Trophoblast cell (in vitro differentiated cells and primary cell): Measurements from ENCODE around the gene CDH7.
A peak's percentile ranks its signal among the peaks of the same experiment; 100 is the strongest.

ENCODE experiments used
- DNase-seq, 2 donors: peaks; one replicate each; pipeline ENCODE4 v3.0.0-alpha.2; 2016
- H2AFZ ChIP-seq: 2 replicates; pipeline ENCODE4 v1.6.1; 2013; ENCODE audit warnings: low read length, moderate library complexity, mild to moderate bottlenecking; ENCODE audit not compliant: insufficient read depth, poor library complexity
- H2AK5ac ChIP-seq: 2 replicates; pipeline ENCODE4 v1.6.1; 2013; ENCODE audit warnings: mild to moderate bottlenecking, low read length
- H2BK120ac ChIP-seq: 2 replicates; pipeline ENCODE4 v1.6.1; 2013; ENCODE audit warnings: low read length, mild to moderate bottlenecking, moderate library complexity; ENCODE audit not compliant: insufficient read depth, poor library complexity
- H2BK12ac ChIP-seq: 2 replicates; pipeline ENCODE4 v1.6.1; 2013; ENCODE audit warnings: mild to moderate bottlenecking, low read length, moderate library complexity
- H2BK5ac ChIP-seq: 2 replicates; pipeline ENCODE4 v1.6.1; 2013; ENCODE audit warnings: low read length, low read depth, moderate library complexity, mild to moderate bottlenecking; ENCODE audit not compliant: poor library complexity
- H3K14ac ChIP-seq: 2 replicates; pipeline ENCODE4 v1.6.1; 2013; ENCODE audit warnings: mild to moderate bottlenecking, low read length
- H3K18ac ChIP-seq: 2 replicates; pipeline ENCODE4 v1.6.1; 2013; ENCODE audit warnings: mild to moderate bottlenecking, low read length
- H3K23ac ChIP-seq: 2 replicates; pipeline ENCODE4 v1.6.1; 2013; ENCODE audit warnings: low read length
- H3K27ac ChIP-seq: 2 replicates; pipeline ENCODE4 v1.5.1; 2013; ENCODE audit warnings: low read depth, mild to moderate bottlenecking, inconsistent platforms, low read length, moderate library complexity
- H3K27me3 ChIP-seq: 2 replicates; pipeline ENCODE4 v1.6.1; 2013; ENCODE audit warnings: inconsistent platforms, mild to moderate bottlenecking, low read length, moderate library complexity; ENCODE audit not compliant: insufficient read depth
- H3K36me3 ChIP-seq, 2 experiments: 1 replicate in 1 of 2; 2 replicates in 1 of 2; pipeline ENCODE4 v1.6.1; 2013; ENCODE audit warnings: low read length in 2 of 2, mild to moderate bottlenecking in 2 of 2, moderate library complexity in 1 of 2; ENCODE audit not compliant: insufficient read depth in 2 of 2, control insufficient read depth in 1 of 2
- H3K4ac ChIP-seq: 2 replicates; pipeline ENCODE4 v1.6.1; 2013; ENCODE audit warnings: low read depth, mild to moderate bottlenecking, low read length, moderate library complexity
- H3K4me1 ChIP-seq, 2 experiments: 1 replicate in 1 of 2; 2 replicates in 1 of 2; pipeline ENCODE4 v1.6.1; 2013; ENCODE audit warnings: low read length in 2 of 2, mild to moderate bottlenecking in 2 of 2, moderate library complexity in 1 of 2; ENCODE audit not compliant: insufficient read depth in 2 of 2, control insufficient read depth in 1 of 2
- H3K4me2 ChIP-seq: 2 replicates; pipeline ENCODE4 v1.6.1; 2013; ENCODE audit warnings: inconsistent platforms, mild to moderate bottlenecking, low read length, moderate library complexity
- H3K4me3 ChIP-seq: 2 replicates; pipeline ENCODE4 v1.5.1; 2013; ENCODE audit warnings: mild to moderate bottlenecking, low read depth, low read length, inconsistent platforms
- H3K79me1 ChIP-seq: one replicate; pipeline ENCODE4 v1.6.1; 2013; ENCODE audit warnings: low read length
- H3K79me2 ChIP-seq: 2 replicates; pipeline ENCODE4 v1.6.1; 2013; ENCODE audit warnings: low read length, mild to moderate bottlenecking; ENCODE audit not compliant: control insufficient read depth, insufficient read depth, poor library complexity
- H3K9ac ChIP-seq: 2 replicates; pipeline ENCODE4 v1.6.1; 2013; ENCODE audit warnings: mild to moderate bottlenecking, low read length
- H3K9me3 ChIP-seq: 2 replicates; pipeline ENCODE4 v1.6.1; 2013; ENCODE audit warnings: low read depth, mild to moderate bottlenecking, control low read depth, inconsistent platforms, low read length; ENCODE audit not compliant: insufficient read depth
- H4K12ac ChIP-seq: 2 replicates; pipeline ENCODE4 v1.6.1; 2013; ENCODE audit warnings: low read depth, mild to moderate bottlenecking, low read length, moderate library complexity
- H4K8ac ChIP-seq: 2 replicates; pipeline ENCODE4 v1.6.1; 2013; ENCODE audit warnings: low read depth, mild to moderate bottlenecking, low read length, moderate library complexity
- H4K91ac ChIP-seq: one replicate; pipeline ENCODE4 v1.6.1; 2013; ENCODE audit warnings: low read depth, mild to moderate bottlenecking, low read length, moderate library complexity
- WGBS: extraction: QIAGEN DNeasy Blood & Tissue Kit; methylation state at CpG from one replicate; pipeline ENCODE4 v1.1.7; 2013; ENCODE audit warnings: missing lambda C conversion rate; ENCODE audit not compliant: insufficient read length, insufficient coverage; ENCODE audit errors: extremely low coverage; 5-methylcytosine and 5-hydroxymethylcytosine counted together

CDH7 gene

GRCh38 chr18:65768120-65768778 is 17.4 kb downstream of the CDH7 start:
- H4K8ac ChIP-seq = no peak overlapping the region
- H4K91ac ChIP-seq = peak overlapping the region; percentile 5
- H2BK5ac ChIP-seq = no peak overlapping the region
- no peaks in the 10 kb centered on the region for H3K79me2 ChIP-seq
- H3K4me3 ChIP-seq = no peak overlapping the region
- no CpG with 5 or more reads among the region's 15 CpGs for WGBS
- H3K9me3 ChIP-seq = no peaks in the 10 kb centered on the region
- H3K4me1 ChIP-seq = no peaks in the 10 kb centered on the region
- H2AK5ac ChIP-seq = no peak overlapping the region
- H3K4ac ChIP-seq = no peak overlapping the region
- no peaks in the 10 kb centered on the region for H3K79me1 ChIP-seq
- no peak overlapping the region for H3K4me2 ChIP-seq
- no peaks in the 10 kb centered on the region for H3K36me3 ChIP-seq
- no peak overlapping the region for H3K14ac ChIP-seq
- no peak for DNase-seq
- H2BK12ac ChIP-seq = no peak overlapping the region
- no peak overlapping the region for H4K12ac ChIP-seq
- no peak overlapping the region for H3K27ac ChIP-seq
- no peak overlapping the region for H2BK120ac ChIP-seq
- no peaks in the 10 kb centered on the region for H3K27me3 ChIP-seq
- no peak overlapping the region for H2AFZ ChIP-seq
- no peak overlapping the region for H3K9ac ChIP-seq
- no peak overlapping the region for H3K18ac ChIP-seq
- no peak overlapping the region for H3K23ac ChIP-seq

DNA sequence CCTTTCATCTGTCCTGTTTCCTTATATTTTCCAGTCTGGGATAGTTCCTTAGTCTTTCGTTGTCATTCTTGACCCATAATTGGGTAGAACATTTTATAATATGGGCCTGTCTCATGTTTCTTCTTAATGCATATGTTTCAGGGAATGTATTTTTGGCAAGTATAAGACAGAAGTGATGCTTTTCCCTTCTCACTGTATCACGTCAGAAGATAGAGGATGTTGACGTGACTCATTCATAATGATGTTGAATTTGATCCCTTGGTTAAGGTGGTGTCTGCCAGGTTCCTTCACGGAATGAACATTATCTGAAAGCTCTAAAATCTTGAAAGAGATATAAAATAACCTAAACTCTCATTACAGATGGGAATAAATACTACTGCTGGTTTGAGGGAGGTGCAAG is 18.8 kb downstream of the CDH7 start:
- Histone ChIP-seq H3K9ac (no peak overlapping the region), H3K14ac (no peak overlapping the region), H4K91ac (no peak overlapping the region), H3K18ac (no peak overlapping the region), H2AFZ (no peak overlapping the region), H4K8ac (no peak overlapping the region), H2AK5ac (no peak overlapping the region), H3K4me3 (no peak overlapping the region), H4K12ac (no peak overlapping the region), H3K79me2 (no peaks in the 10 kb centered on the region), H3K4ac (no peak overlapping the region), H3K27me3 (no peaks in the 10 kb centered on the region), H3K27ac (no peak overlapping the region), H2BK12ac (no peak overlapping the region), H3K79me1 (no peaks in the 10 kb centered on the region), H3K4me2 (no peak overlapping the region), H2BK120ac (no peak overlapping the region), H3K36me3 (no peaks in the 10 kb centered on the region), H3K9me3 (no peaks in the 10 kb centered on the region), H3K4me1 (no peaks in the 10 kb centered on the region), H3K23ac (no peak overlapping the region), H2BK5ac (no peak overlapping the region)
- no CpG with 5 or more reads among the region's 4 CpGs for WGBS
- DNase-seq = no peak

- H4K8ac ChIP-seq = no peak overlapping the region
- H3K27ac ChIP-seq = no peak overlapping the region
- H3K23ac ChIP-seq = no peak overlapping the region
- H3K4me1 ChIP-seq = peaks cover 0 to 1% of the 10 kb centered on the region in 2 experiments
- no peak overlapping the region for H3K4me3 ChIP-seq
- no peak overlapping the region for H2AK5ac ChIP-seq
- no peaks in the 10 kb centered on the region for H3K9me3 ChIP-seq
- no peak overlapping the region for H2BK120ac ChIP-seq
- no peak overlapping the region for H3K4ac ChIP-seq
- H3K79me2 ChIP-seq = no peaks in the 10 kb centered on the region
- no peak overlapping the region for H2BK5ac ChIP-seq
- no peak overlapping the region for H3K14ac ChIP-seq
- no peaks in the 10 kb centered on the region for H3K36me3 ChIP-seq
- no peak for DNase-seq
- no peak overlapping the region for H4K91ac ChIP-seq
- no peak overlapping the region for H3K4me2 ChIP-seq
- no peak overlapping the region for H4K12ac ChIP-seq
- H3K27me3 ChIP-seq = no peaks in the 10 kb centered on the region
- H3K79me1 ChIP-seq = no peaks in the 10 kb centered on the region
- H2AFZ ChIP-seq = no peak overlapping the region
- H3K18ac ChIP-seq = no peak overlapping the region
- no CpG with 5 or more reads among the region's 2 CpGs for WGBS
- no peak overlapping the region for H3K9ac ChIP-seq
- H2BK12ac ChIP-seq = no peak overlapping the region
Measured at GRCh38 chr18:65786474-65786873, 35.7 kb downstream of the CDH7 start.

DNA sequence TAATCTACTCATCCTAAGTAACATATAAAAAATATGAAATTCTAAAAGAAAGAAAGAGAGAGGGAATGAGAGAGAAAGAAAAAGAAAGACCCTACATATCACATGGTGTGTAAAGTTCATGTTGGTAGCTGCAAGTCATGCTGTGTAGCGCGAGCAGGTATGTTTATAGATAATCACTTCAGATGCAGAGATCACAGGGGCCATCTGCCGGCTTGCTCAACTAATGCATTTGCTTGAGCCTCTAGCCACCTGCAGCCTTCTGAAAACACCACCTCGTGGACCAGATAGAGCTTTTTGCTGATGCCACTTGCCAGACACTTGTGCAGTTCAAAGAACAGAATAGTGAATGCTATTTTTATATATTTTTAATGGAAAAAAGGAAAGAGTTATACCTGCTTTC is 37.6 kb downstream of the CDH7 start:
- Histone ChIP-seq H4K91ac (no peak overlapping the region), H2AK5ac (no peak overlapping the region), H3K4ac (no peak overlapping the region), H3K27ac (no peak overlapping the region), H3K18ac (no peak overlapping the region), H2BK5ac (no peak overlapping the region), H3K27me3 (no peaks in the 10 kb centered on the region), H3K4me3 (no peak overlapping the region), H2BK120ac (no peak overlapping the region), H3K4me1 (peaks cover 0 to 1% of the 10 kb centered on the region in 2 experiments), H3K4me2 (no peak overlapping the region), H3K36me3 (no peaks in the 10 kb centered on the region), H3K9ac (no peak overlapping the region), H3K79me1 (no peaks in the 10 kb centered on the region), H4K12ac (no peak overlapping the region), H4K8ac (no peak overlapping the region), H3K23ac (no peak overlapping the region), H3K14ac (no peak overlapping the region), H3K79me2 (no peaks in the 10 kb centered on the region), H2BK12ac (no peak overlapping the region), H3K9me3 (no peaks in the 10 kb centered on the region), H2AFZ (no peak overlapping the region)
- WGBS = no CpG with 5 or more reads among the region's 4 CpGs
- peak in 1 of 2 donors; percentile 2 for DNase-seq
